ENCODE data around the gene ATCAY.
"Not testable (repeated sequence)": the region's sequence is repeated elsewhere in the genome, so short reads cannot be mapped to it uniquely, and the experiment has no call there.

ATCAY gene

DNA sequence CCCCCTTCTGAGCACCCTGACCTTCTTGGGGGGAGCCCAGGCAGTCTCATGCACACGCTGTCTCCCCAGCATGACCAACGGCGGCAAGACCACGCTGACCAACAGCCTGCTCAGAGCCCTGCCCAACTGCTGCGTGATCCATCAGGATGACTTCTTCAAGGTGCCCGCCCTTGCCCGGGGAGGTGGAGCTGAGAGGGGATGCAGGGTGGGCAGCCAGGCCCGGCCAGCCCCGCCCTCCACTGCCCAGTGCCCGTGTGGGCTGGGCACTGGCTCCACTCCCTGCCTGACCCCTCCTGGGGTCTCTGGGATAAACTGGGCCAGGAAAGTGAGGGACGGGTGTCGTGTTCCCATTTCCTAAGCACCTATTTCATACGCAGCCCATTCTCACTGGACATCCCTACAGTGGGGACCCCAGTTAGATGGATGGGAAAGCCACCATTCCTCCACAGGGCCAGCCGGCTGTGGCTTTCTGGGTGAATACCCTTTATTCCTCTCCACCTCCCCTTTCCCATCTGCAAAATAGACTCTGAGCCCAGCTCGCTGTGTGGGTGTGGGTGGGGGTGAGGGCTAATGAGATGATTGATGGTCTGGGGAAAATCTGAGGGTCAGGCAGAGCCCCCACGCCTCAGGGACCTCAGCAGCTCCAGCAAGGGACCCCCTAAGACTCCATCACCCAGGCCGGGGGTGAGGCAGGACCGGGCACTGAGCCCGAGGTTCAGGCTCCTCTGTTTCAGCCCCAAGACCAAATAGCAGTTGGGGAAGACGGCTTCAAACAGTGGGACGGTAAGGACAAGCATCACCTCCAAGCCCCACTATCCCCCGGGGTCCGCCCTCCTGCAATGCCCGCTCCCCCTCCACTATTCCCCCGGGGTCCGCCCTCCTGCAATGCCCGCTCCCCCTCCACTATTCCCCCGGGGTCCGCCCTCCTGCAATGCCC lies 56.3 kb downstream of the ATCAY start:
- Mint-ChIP-seq H3K36me3 (no peaks in the 10 kb centered on the region), H3K9me3 (no peaks in the 10 kb centered on the region), H3K4me3 (no peak overlapping the region), H3K4me1 (no peaks in the 10 kb centered on the region), H3K27me3 (peaks cover 37% of the 10 kb centered on the region), H3K27ac (no peak overlapping the region)
- no peak for DNase-seq
- CTCF ChIA-PET: no interaction called here

DNA sequence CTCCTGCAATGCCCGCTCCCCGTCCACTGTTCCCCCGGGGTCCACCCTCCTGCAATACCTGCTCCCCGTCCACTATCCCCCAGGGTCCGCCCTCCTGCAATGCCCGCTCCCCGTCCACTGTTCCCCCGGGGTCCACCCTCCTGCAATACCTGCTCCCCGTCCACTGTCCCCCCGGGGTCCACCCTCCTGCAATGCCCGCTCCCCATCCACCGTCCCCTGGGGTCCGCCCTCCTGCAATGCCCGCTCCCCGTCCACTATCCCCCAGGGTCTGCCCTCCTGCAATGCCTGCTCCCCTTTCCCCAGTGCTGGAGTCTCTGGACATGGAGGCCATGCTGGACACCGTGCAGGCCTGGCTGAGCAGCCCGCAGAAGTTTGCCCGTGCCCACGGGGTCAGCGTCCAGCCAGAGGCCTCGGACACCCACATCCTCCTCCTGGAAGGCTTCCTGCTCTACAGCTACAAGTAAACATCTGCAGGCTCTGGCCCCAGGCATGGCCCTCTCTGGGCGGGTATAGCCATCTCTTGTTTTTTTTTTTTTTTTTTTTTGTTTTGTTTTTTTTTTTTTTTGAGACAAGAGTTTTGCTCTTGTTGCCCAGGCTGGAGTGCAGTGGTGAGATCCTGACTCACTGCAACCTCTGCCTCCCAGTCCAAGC lies 57.9 kb downstream of the ATCAY start:
- H3K4me3 Mint-ChIP-seq, H3K36me3 Mint-ChIP-seq, H3K27ac Mint-ChIP-seq, H3K4me1 Mint-ChIP-seq, CTCF ChIA-PET, DNase-seq, H3K9me3 Mint-ChIP-seq: not testable (repeated sequence)
- peaks cover 21% of the 10 kb centered on the region for H3K27me3 Mint-ChIP-seq

DNA sequence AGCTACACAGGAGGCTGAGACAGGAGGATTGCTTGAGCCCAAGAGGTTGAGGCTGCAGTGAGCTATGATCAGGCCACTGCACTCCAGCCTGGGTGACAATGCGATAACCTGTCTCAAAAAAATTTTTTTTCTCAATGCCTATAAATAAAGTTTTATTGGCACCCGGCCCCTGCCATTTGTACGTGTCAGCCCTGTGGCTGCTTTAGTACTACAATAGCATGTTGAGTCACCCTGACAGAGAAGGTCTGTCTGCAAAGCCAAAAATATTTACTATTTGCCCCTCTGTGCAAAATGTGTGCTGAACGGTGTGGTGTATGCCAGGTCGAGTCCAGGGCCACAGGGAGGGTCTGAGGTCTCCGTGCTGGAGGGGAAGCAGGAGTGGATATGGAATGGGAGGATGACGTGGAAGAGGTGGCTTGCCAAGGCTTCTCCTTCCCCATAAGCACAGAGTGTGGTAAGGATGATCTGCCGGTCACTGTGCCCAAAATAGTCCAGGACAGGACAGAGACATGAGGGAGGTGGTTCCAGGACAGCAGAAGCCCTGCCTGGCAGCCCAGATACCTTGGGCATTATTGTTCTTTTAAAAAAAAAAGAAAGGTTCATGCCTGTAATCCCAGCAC lies 62.4 kb downstream of the ATCAY start:
- no peaks in the 10 kb centered on the region for H3K36me3 Mint-ChIP-seq
- H3K27me3 Mint-ChIP-seq: peaks cover 4% of the 10 kb centered on the region
- H3K4me3 Mint-ChIP-seq: no peak overlapping the region
- H3K4me1 Mint-ChIP-seq: peaks cover 7% of the 10 kb centered on the region
- CTCF ChIA-PET: no interaction called here
- no peaks in the 10 kb centered on the region for H3K9me3 Mint-ChIP-seq
- no peak for DNase-seq
- no peak overlapping the region for H3K27ac Mint-ChIP-seq

DNA sequence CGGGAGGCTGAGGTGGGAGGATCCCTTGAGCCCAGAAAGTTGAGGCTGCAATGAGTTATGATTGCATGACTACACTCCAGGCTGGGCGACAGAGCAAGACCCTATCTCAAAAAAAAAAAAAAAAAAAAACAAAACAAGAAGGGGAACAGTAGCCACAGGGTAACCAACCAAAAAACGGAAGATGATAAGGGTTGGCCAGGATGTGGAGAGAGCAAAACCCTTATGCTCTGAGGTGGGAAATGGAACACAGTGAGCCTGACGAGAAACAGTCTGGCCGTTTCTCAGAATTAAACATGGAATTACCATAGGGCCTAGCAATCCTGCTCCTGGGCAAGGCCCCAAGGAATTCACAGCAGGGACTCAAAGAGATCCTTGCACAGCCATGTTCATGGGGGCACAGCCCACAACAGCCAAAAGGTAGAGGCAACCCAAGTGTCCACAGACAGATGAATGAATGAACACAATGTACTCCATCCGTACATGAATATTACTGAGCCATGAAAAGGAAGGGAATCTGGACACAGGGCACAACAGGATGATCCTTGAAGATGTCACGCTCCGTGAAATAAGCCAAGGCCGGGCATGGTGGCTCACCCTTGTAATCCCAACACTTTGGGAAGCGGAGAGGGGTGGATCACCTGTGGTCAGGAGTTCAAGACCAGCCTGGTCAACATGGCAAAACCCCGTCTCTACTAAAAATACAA lies 63.7 kb downstream of the ATCAY start:
- H3K4me3 Mint-ChIP-seq: no peak overlapping the region
- no peak for DNase-seq
- H3K4me1 Mint-ChIP-seq: peaks cover 7% of the 10 kb centered on the region
- no peak overlapping the region for H3K27ac Mint-ChIP-seq
- peaks cover 10% of the 10 kb centered on the region for H3K27me3 Mint-ChIP-seq
- CTCF ChIA-PET: no interaction called here
- H3K9me3 Mint-ChIP-seq: no peaks in the 10 kb centered on the region
- no peaks in the 10 kb centered on the region for H3K36me3 Mint-ChIP-seq

DNA sequence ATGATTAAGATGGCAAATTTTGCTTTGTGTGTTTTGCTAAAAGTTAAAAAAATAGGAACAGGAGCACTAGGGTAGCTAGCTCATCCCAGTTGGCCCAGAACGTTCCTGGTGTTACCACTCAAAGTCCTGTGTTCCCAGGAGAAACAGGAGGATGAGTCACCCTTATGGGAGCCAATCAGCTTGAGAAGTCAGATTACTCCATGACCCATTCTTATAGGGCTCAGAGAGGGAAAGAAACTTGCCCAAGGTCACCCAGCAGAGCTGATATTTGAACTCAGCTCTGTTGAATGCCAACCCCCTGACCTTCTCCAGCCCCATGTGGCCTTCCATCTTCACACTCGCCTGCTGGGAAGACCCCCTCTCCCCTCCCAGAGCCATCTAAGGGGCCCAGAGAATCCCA lies 65.4 kb downstream of the ATCAY start:
- H3K4me1 Mint-ChIP-seq: peaks cover 8% of the 10 kb centered on the region
- no peaks in the 10 kb centered on the region for H3K9me3 Mint-ChIP-seq
- no peaks in the 10 kb centered on the region for H3K36me3 Mint-ChIP-seq
- no peak for DNase-seq
- CTCF ChIA-PET: no interaction called here
- no peak overlapping the region for H3K4me3 Mint-ChIP-seq
- H3K27ac Mint-ChIP-seq: no peak overlapping the region
- H3K27me3 Mint-ChIP-seq: peaks cover 16% of the 10 kb centered on the region

DNA sequence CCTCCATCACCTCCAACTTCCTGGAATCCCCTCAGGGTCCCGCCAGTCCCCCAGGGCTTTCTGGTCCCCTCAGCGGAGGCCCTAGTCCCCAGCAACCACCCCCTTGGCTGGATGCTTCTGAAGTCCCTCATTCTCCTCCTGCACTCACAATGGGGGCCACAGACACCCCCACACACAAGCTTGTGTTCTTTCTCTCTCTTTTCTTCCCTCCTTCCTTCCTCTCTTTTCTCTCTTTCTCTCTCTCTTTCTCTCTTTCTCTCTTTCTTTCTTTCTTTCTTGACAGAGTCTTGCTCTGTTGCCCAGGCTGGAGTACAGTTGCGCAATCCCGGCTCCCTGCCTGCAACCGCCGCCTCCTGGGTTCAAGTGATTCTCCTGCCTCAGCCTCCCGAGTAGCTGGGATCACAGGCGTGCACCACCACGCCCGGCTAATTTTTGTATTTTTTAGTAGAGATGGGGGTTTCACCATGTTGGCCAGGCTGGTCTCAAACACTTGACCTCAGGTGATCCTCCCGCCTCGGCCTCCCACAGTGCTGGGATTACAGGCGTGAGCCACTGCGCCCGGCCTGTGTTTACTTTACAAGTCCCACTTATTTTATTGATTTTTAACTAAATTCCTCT lies 66.9 kb downstream of the ATCAY start:
- H3K9me3 Mint-ChIP-seq, H3K4me3 Mint-ChIP-seq, CTCF ChIA-PET, DNase-seq, H3K27ac Mint-ChIP-seq, H3K36me3 Mint-ChIP-seq: not testable (repeated sequence)
- Mint-ChIP-seq H3K4me1 (peaks cover 13% of the 10 kb centered on the region), H3K27me3 (peaks cover 31% of the 10 kb centered on the region)

DNA sequence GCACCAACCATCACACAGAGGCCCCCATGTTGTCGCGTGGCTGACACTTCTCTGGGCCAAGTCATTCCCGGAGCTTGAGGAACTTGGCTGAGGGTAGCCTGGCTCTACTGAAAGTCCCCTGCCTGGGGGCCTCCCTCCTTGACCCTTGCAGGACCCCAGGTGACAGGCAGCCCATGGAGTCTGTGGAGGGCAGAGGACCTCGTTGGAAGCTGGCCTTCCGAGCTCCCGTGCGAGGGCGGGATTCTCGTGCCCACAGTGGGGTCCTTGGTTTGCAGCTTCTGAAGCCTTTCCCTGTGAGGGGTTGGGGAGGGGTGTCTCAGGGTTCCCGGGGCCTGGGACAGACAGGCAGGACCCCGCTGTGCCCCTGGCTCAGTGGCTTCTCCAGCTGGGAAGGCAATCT lies 68.8 kb downstream of the ATCAY start:
- no peak overlapping the region for H3K4me3 Mint-ChIP-seq
- peaks cover 7% of the 10 kb centered on the region for H3K4me1 Mint-ChIP-seq
- CTCF ChIA-PET: no interaction called here
- H3K9me3 Mint-ChIP-seq: no peaks in the 10 kb centered on the region
- no peaks in the 10 kb centered on the region for H3K36me3 Mint-ChIP-seq
- peaks cover 40% of the 10 kb centered on the region for H3K27me3 Mint-ChIP-seq
- no peak for DNase-seq
- H3K27ac Mint-ChIP-seq: no peak overlapping the region

DNA sequence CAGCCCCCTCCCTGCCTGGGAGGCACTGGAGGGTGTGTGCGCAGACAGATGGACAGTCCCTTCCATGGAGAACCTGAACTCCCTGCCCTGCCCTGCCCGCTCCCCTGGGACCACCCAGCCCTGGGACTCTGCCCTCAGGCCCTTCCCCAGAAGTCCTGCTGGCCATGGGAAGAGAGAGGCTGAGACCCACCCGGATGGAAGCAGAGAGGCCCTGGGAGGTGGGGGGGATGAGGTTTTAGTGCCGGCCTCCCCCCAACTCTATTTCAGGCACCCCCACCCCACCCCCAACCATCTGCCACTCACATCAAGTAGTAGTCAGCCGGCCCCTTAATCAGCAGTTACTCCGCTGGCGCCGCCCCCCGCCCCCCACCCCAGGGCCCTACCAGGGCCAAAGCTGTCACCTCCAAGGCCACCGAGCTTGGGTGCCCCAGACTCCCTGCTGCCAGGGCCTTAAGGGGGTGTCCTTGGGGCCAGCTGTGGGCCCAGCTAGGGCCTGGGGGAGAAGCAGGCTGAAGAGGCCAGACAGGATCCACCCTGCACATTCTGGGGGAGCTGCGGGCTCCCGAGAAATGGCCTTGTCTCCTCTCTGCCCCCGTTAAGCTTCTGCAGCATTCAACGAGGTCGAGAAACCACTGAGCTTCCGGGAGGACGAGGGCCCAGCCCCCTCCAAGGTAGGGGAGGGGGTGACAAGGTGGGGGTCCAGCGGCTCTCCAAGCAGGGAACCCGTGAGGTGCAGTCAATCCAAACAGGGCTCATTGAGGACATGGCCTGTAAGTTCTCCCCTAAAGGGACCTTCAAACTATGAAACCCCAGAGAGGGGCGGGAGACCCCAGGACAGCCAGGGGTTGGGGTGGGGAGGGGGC lies 69.7 kb downstream of the ATCAY start:
- no peak overlapping the region for H3K4me3 Mint-ChIP-seq
- peaks cover 40% of the 10 kb centered on the region for H3K27me3 Mint-ChIP-seq
- no peak for DNase-seq
- H3K9me3 Mint-ChIP-seq: no peaks in the 10 kb centered on the region
- H3K36me3 Mint-ChIP-seq: no peaks in the 10 kb centered on the region
- H3K4me1 Mint-ChIP-seq: peaks cover 6% of the 10 kb centered on the region
- no peak overlapping the region for H3K27ac Mint-ChIP-seq
- CTCF ChIA-PET: no interaction called here

DNA sequence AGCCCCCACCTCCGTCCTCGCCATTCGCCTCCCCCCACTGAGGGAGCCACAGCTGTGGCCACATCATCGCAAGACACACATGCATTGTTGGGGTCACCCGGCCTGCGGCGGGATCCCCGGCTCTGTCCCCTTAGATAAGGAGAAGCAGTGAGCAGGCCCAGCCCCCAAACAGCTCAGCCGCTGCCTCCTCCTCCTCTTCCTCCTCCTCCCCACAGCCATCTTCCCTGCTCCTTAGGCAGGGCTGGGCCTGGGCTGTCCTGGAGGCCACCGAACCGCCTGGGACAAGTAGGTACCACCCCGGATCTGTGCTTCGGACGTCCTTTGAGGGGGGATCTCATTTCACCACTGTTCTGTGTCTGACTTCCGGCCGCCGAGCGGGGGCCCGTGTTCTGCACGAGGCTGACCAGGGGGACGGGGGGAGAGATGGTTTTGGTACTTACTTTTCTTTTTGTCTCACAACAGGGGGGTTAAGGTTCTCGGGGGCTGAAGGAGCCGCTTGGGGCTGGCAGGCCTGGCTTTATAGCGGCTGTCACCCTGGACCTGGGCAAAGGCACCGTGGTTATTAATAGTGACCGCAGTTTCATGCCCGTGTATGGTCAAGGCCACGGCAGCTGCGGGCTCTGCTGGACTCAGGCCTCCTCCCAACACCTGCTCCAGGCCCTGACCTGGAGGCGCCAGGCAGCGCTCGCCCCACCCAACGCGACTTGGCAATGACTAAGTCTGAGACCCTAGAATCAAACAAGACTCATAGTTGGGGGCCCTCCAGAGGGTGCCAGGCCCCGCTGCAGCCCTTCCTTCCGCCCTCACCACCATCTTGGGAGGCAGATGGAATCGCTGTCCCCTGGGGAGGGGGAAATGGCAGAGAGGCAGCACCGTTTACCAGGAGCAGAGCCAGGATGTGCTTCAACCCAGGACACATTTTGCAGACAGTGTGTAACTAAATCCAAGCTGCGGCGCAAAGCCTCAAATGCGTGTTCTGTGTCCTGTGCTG lies 70.7 kb downstream of the ATCAY start:
- no peak for DNase-seq
- Mint-ChIP-seq H3K36me3 (no peaks in the 10 kb centered on the region), H3K4me3 (no peak overlapping the region), H3K27me3 (peaks cover 40% of the 10 kb centered on the region), H3K9me3 (no peaks in the 10 kb centered on the region), H3K4me1 (peaks cover 6% of the 10 kb centered on the region), H3K27ac (no peak overlapping the region)
- CTCF ChIA-PET: no interaction called here

DNA sequence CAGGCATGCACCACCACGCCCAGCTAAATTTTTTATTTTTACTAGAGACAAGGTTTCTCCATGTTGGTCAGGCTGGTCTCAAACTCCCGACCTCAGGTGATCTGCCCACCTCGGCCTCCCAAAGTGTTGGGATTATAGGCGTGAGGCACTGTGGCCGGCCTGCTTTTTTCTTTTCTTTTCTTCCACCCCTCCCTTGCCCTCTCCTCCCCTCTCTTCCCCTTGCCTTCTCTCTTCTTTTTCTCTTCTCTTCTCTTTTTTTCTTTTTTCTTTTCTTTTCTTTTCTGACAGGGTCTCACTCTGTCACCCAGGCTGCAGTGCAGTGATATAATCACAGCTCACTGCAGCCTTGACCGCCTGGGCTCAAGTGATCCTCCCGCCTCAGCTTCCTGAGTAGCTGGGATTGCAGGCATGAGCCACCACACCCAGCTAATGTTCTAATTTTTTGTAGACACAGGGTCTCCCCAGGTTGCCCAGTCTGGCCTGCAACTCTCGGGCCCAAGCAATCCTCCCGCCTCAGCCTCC lies 72.3 kb downstream of the ATCAY start:
- DNase-seq, H3K27ac Mint-ChIP-seq, H3K4me1 Mint-ChIP-seq, H3K36me3 Mint-ChIP-seq, H3K9me3 Mint-ChIP-seq, CTCF ChIA-PET, H3K4me3 Mint-ChIP-seq: not testable (repeated sequence)
- peaks cover 36% of the 10 kb centered on the region for H3K27me3 Mint-ChIP-seq

DNA sequence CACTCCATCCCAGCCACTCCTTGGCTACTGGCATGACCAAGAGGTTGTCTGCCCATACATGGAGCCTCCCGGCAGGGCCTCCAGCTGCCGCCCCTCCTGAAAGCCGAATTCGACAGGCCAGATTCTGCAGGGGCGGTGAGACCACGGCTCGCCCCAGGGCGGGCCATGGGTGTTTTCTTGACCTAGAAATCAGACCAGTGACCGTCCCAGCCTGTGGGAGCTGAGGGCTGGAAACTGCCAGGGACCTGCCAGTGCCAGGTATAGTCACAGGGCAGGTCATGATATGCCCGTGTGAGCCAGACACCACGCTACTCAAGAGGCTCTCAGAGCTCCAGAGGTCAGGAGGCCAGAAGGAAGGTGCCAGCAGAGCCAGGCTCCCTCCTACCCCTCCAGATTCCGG lies 73.6 kb downstream of the ATCAY start:
- Mint-ChIP-seq H3K4me1 (peaks cover 6% of the 10 kb centered on the region), H3K36me3 (no peaks in the 10 kb centered on the region), H3K4me3 (no peak overlapping the region), H3K27ac (no peak overlapping the region), H3K9me3 (no peaks in the 10 kb centered on the region), H3K27me3 (peaks cover 30% of the 10 kb centered on the region)
- no peak for DNase-seq
- CTCF ChIA-PET: interaction anchor here (0.6 kb wide), 1 partner anchor 96 kb away, joined by 3 read pairs; no protein-coding TSS in a partner anchor

DNA sequence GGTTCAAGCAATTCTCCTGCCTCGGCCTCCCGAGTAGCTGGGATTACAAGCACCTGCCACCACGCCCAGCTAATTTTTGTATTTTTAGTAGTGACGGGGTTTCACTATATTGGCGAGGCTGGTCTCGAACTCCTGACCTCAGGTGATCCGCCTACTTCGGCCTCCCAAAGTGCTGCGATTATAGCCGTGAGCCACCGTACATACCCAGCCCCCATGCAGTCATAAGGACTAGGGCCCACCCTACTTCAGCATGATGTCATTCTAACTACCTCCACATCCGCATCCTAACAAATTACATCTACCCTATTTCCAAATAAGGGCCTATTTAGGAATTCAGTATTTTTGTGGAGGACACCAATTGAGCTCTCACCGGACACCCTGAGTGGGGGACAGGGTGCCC lies 74.8 kb downstream of the ATCAY start:
- CTCF ChIA-PET, H3K4me1 Mint-ChIP-seq, H3K4me3 Mint-ChIP-seq, H3K9me3 Mint-ChIP-seq, H3K27ac Mint-ChIP-seq, DNase-seq, H3K36me3 Mint-ChIP-seq: not testable (repeated sequence)
- H3K27me3 Mint-ChIP-seq: peaks cover 29% of the 10 kb centered on the region
